ENCODE data around the gene CEPT1.
A peak's percentile ranks its signal among the peaks of the same experiment; 100 is the strongest.

Gene CEPT1

GRCh38 chr1:111182052-111182451 lies 42.0 kb downstream of the CEPT1 start:
- Histone ChIP-seq H3K4me2 (ENCODE audit: insufficient read depth, low read length) (no peak overlapping the region), H2AFZ (ENCODE audit: low read depth, low read length) (no peak overlapping the region), H3K4me1 (ENCODE audit: insufficient read depth, low read length) (no peaks in the 10 kb centered on the region), H4K20me1 (ENCODE audit: insufficient read depth, low read length) (no peaks in the 10 kb centered on the region), H3K27ac (ENCODE audit: low read length) (no peak overlapping the region), H3K79me2 (ENCODE audit: insufficient read depth, low read length) (no peaks in the 10 kb centered on the region), H3K36me3 (ENCODE audit: insufficient read depth, low read length) (peaks cover 82% of the 10 kb centered on the region), H3K9ac (ENCODE audit: low read depth, low read length) (no peak overlapping the region), H3K27me3 (ENCODE audit: insufficient read depth, low read length, poor library complexity) (no peaks in the 10 kb centered on the region), H3K9me3 (ENCODE audit: insufficient read depth, low read length, severe bottlenecking) (no peaks in the 10 kb centered on the region), H3K4me3 (ENCODE audit: low read depth in 1 of 2, low read length in 2 of 2) (no peak overlapping the region)
- DNase-seq (no peak), ATAC-seq (ENCODE audit: insufficient read depth, low read depth) (no peak)
- TF ChIP-seq EZH2 (IDR thresholded peaks at IDR 0.05; ENCODE audit: borderline replicate concordance, low read depth, low read length, severe bottlenecking) (no peak), CTCF (IDR thresholded peaks at IDR 0.05; ENCODE audit: borderline replicate concordance, extremely low read depth, low read length, poor library complexity, severe bottlenecking) (no peak)

- no peak overlapping the region for H3K27ac ChIP-seq (ENCODE audit: low read length)
- H3K4me2 ChIP-seq (ENCODE audit: insufficient read depth, low read length), result no peak overlapping the region
- H3K4me1 ChIP-seq (ENCODE audit: insufficient read depth, low read length), result no peaks in the 10 kb centered on the region
- no peaks in the 10 kb centered on the region for H3K79me2 ChIP-seq (ENCODE audit: insufficient read depth, low read length)
- no peaks in the 10 kb centered on the region for H3K27me3 ChIP-seq (ENCODE audit: insufficient read depth, low read length, poor library complexity)
- no peak overlapping the region for H3K9ac ChIP-seq (ENCODE audit: low read depth, low read length)
- H4K20me1 ChIP-seq (ENCODE audit: insufficient read depth, low read length), result no peaks in the 10 kb centered on the region
- no peak for TF ChIP-seq CTCF (IDR thresholded peaks at IDR 0.05; ENCODE audit: borderline replicate concordance, extremely low read depth, low read length, poor library complexity, severe bottlenecking)
- no peak for TF ChIP-seq EZH2 (IDR thresholded peaks at IDR 0.05; ENCODE audit: borderline replicate concordance, low read depth, low read length, severe bottlenecking)
- ATAC-seq (ENCODE audit: insufficient read depth, low read depth) (peak; percentile 23; the same call in 1 of the 3 replicates), DNase-seq (no peak)
- no peak overlapping the region for H3K4me3 ChIP-seq (ENCODE audit: low read depth in 1 of 2, low read length in 2 of 2)
- H3K9me3 ChIP-seq (ENCODE audit: insufficient read depth, low read length, severe bottlenecking), result no peaks in the 10 kb centered on the region
- peaks cover 83% of the 10 kb centered on the region for H3K36me3 ChIP-seq (ENCODE audit: insufficient read depth, low read length)
- no peak overlapping the region for H2AFZ ChIP-seq (ENCODE audit: low read depth, low read length)
These were observed 43.5 kb downstream of the CEPT1 start for GRCh38 chr1:111183308-111184069.

DNA sequence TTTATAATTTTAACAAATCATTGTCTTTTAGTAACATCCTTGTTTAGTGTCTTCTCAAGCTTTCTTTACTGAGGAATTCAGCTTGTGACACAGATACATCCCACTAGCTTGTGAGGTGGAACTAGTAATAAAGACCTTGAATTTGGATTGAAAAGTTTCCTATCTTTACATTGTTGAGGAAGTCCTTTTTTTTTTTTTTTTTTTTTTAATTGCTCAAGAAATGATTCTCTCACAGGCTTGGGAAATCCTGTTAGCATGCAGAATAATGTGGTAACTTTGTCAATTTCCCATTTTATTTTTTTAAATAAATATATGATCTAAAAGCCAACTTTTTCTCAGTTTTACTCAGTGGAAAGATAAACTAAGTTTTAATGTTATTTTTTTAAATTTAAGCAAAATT lies 44.6 kb downstream of the CEPT1 start:
- no peaks in the 10 kb centered on the region for H3K4me1 ChIP-seq (ENCODE audit: insufficient read depth, low read length)
- H3K9me3 ChIP-seq (ENCODE audit: insufficient read depth, low read length, severe bottlenecking), result no peaks in the 10 kb centered on the region
- H2AFZ ChIP-seq (ENCODE audit: low read depth, low read length), result no peak overlapping the region
- no peak for DNase-seq
- no peaks in the 10 kb centered on the region for H3K27me3 ChIP-seq (ENCODE audit: insufficient read depth, low read length, poor library complexity)
- TF ChIP-seq CTCF (IDR thresholded peaks at IDR 0.05; ENCODE audit: borderline replicate concordance, extremely low read depth, low read length, poor library complexity, severe bottlenecking), result no peak
- H4K20me1 ChIP-seq (ENCODE audit: insufficient read depth, low read length), result no peaks in the 10 kb centered on the region
- no peak overlapping the region for H3K4me3 ChIP-seq (ENCODE audit: low read depth in 1 of 2, low read length in 2 of 2)
- no peak overlapping the region for H3K4me2 ChIP-seq (ENCODE audit: insufficient read depth, low read length)
- H3K36me3 ChIP-seq (ENCODE audit: insufficient read depth, low read length), result peaks cover 85% of the 10 kb centered on the region
- 0 out of 2 replicates have a peak, but pooled peaks cover 3% of the 10 kb centered on the region for H3K79me2 ChIP-seq (ENCODE audit: insufficient read depth, low read length)
- H3K27ac ChIP-seq (ENCODE audit: low read length), result no peak overlapping the region
- ATAC-seq (ENCODE audit: insufficient read depth, low read depth), result no peak
- H3K9ac ChIP-seq (ENCODE audit: low read depth, low read length), result no peak overlapping the region
